ENCODE results near the gene ACOXL. TPM values are rescaled to one million over a fixed set of nuclear protein-coding genes. Genes with fewer than 3 reads are reported as not detected.

ACOXL gene
- total and polyA plus RNA-seq, 2 donors, result 0.38 to 0.41 TPM

GRCh38 chr2:110858993-110859701, 126.8 kb downstream of the ACOXL start:
- peaks cover 0 to 4% of the 10 kb centered on the region in 2 donors for H3K9me3 ChIP-seq (ENCODE audit: control insufficient read depth in 2 of 2, insufficient read depth in 1 of 2, low read length in 1 of 2)
- H3K36me3 ChIP-seq (ENCODE audit: control insufficient read depth in 2 of 2, insufficient read depth in 2 of 2, low read length in 1 of 2), result no peaks in the 10 kb centered on the region
- no peaks in the 10 kb centered on the region for H3K27me3 ChIP-seq (ENCODE audit: control insufficient read depth in 2 of 2, insufficient read depth in 1 of 2, low read length in 1 of 2)
- H3K4me3 ChIP-seq (ENCODE audit: low read length in 2 of 2), result peak overlapping the region; percentile 11 to 32
- 43% methylated on average over 13 of the region's 13 CpGs for whole genome bisulfite sequencing
- DNase-seq (ENCODE audit: low read depth in 6 of 9, low spot score in 9 of 9), result peak in 1 of 9 donors; percentile 79
- peak overlapping the region; percentile 88 to 90 for H3K27ac ChIP-seq (ENCODE audit: low read depth in 1 of 2, low read length in 1 of 2)
- H3K4me1 ChIP-seq (ENCODE audit: control insufficient read depth in 2 of 2, insufficient read depth in 2 of 2, low read length in 2 of 2), result peaks cover 39 to 76% of the 10 kb centered on the region in 2 donors

GRCh38 chr2:110860630-110861029, 128.3 kb downstream of the ACOXL start:
- Histone ChIP-seq H3K36me3 (ENCODE audit: control insufficient read depth in 2 of 2, insufficient read depth in 2 of 2, low read length in 1 of 2) (no peaks in the 10 kb centered on the region), H3K27ac (ENCODE audit: low read depth in 1 of 2, low read length in 1 of 2) (peak overlapping the region; percentile 79 to 90), H3K27me3 (ENCODE audit: control insufficient read depth in 2 of 2, insufficient read depth in 1 of 2, low read length in 1 of 2) (no peaks in the 10 kb centered on the region), H3K4me3 (ENCODE audit: low read length in 2 of 2) (no peak overlapping the region), H3K9me3 (ENCODE audit: control insufficient read depth in 2 of 2, insufficient read depth in 1 of 2, low read length in 1 of 2) (peaks cover 0 to 4% of the 10 kb centered on the region in 2 donors), H3K4me1 (ENCODE audit: control insufficient read depth in 2 of 2, insufficient read depth in 2 of 2, low read length in 2 of 2) (peaks cover 47 to 80% of the 10 kb centered on the region in 2 donors)
- WGBS, result 42% methylated on average over 8 of the region's 8 CpGs
- DNase-seq (ENCODE audit: low read depth in 6 of 9, low spot score in 9 of 9), result peak in 3 of 9 donors; percentile 58 to 86 (median 71)

GRCh38 chr2:110861616-110862260, 129.4 kb downstream of the ACOXL start:
- Histone ChIP-seq H3K9me3 (ENCODE audit: control insufficient read depth in 2 of 2, insufficient read depth in 1 of 2, low read length in 1 of 2) (no peaks in the 10 kb centered on the region), H3K4me3 (ENCODE audit: low read length in 2 of 2) (no peak overlapping the region), H3K4me1 (ENCODE audit: control insufficient read depth in 2 of 2, insufficient read depth in 2 of 2, low read length in 2 of 2) (peaks cover 47 to 91% of the 10 kb centered on the region in 2 donors), H3K27ac (ENCODE audit: low read depth in 1 of 2, low read length in 1 of 2) (peak overlapping the region in 1 of 2 donors; percentile 90), H3K27me3 (ENCODE audit: control insufficient read depth in 2 of 2, insufficient read depth in 1 of 2, low read length in 1 of 2) (no peaks in the 10 kb centered on the region), H3K36me3 (ENCODE audit: control insufficient read depth in 2 of 2, insufficient read depth in 2 of 2, low read length in 1 of 2) (no peaks in the 10 kb centered on the region)
- DNase-seq (ENCODE audit: low read depth in 6 of 9, low spot score in 9 of 9), result no peak
- 95% methylated on average over 17 of the region's 17 CpGs for WGBS

DNA sequence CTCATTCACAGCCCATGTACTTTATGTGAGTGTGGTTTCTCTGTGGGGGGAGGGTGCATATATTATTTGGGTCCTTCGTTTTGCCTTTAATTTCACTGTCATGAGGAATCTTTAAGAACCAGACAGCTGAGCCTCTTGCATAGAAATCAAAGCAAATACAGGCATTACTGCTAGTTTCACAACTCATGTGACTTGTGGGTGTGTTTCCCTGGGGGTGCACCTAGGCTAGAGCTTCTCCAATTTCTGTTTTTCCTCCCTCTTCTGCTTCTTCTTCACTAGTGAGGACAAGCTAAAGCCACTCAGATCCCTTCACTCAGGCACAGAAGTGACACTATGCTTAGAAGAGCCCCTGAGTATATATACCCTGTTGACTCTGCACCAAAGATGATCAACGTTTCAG, 131.4 kb downstream of the ACOXL start:
- WGBS, result 76% methylated on average over 2 of the region's 2 CpGs
- Histone ChIP-seq H3K36me3 (ENCODE audit: control insufficient read depth in 2 of 2, insufficient read depth in 2 of 2, low read length in 1 of 2) (no peaks in the 10 kb centered on the region), H3K4me3 (ENCODE audit: low read length in 2 of 2) (no peak overlapping the region), H3K27ac (ENCODE audit: low read depth in 1 of 2, low read length in 1 of 2) (no peak overlapping the region), H3K9me3 (ENCODE audit: control insufficient read depth in 2 of 2, insufficient read depth in 1 of 2, low read length in 1 of 2) (no peaks in the 10 kb centered on the region), H3K4me1 (ENCODE audit: control insufficient read depth in 2 of 2, insufficient read depth in 2 of 2, low read length in 2 of 2) (peaks cover 41 to 80% of the 10 kb centered on the region in 2 donors), H3K27me3 (ENCODE audit: control insufficient read depth in 2 of 2, insufficient read depth in 1 of 2, low read length in 1 of 2) (no peaks in the 10 kb centered on the region)
- peak in 1 of 9 donors; percentile 40 for DNase-seq (ENCODE audit: low read depth in 6 of 9, low spot score in 9 of 9)

GRCh38 chr2:110864176-110864575, 131.8 kb downstream of the ACOXL start:
- WGBS, result 96% methylated on average over 3 of the region's 3 CpGs

DNA sequence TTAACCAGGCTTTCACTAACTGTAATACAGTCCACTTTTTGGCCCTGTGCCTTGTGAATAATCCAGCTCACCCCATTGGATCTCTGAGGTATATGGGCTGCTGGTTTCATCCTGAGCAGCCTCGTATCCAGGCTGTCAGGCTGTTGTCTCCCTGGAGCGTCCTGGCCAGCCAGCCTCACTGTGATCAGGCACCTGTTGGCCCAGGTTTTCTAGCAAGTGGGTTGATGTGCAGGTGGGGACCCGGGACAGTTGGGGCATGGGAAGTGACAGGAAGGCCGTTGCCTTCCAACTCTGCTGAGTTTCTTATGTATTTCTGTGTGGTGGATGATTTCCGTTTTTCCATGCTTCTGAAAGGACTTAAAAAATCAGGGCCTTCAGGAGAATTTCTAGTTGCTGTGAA, 132.4 kb downstream of the ACOXL start:
- peak in 1 of 9 donors; percentile 57 for DNase-seq (ENCODE audit: low read depth in 6 of 9, low spot score in 9 of 9)
- H3K9me3 ChIP-seq (ENCODE audit: control insufficient read depth in 2 of 2, insufficient read depth in 1 of 2, low read length in 1 of 2), result no peaks in the 10 kb centered on the region
- no peaks in the 10 kb centered on the region for H3K36me3 ChIP-seq (ENCODE audit: control insufficient read depth in 2 of 2, insufficient read depth in 2 of 2, low read length in 1 of 2)
- H3K27ac ChIP-seq (ENCODE audit: low read depth in 1 of 2, low read length in 1 of 2), result peak overlapping the region; percentile 66 to 83
- no peak overlapping the region for H3K4me3 ChIP-seq (ENCODE audit: low read length in 2 of 2)
- WGBS, result 74% methylated on average over 5 of the region's 5 CpGs
- peaks cover 36 to 77% of the 10 kb centered on the region in 2 donors for H3K4me1 ChIP-seq (ENCODE audit: control insufficient read depth in 2 of 2, insufficient read depth in 2 of 2, low read length in 2 of 2)
- H3K27me3 ChIP-seq (ENCODE audit: control insufficient read depth in 2 of 2, insufficient read depth in 1 of 2, low read length in 1 of 2), result no peaks in the 10 kb centered on the region

More at GRCh38 chr2:110864176-110864575, 131.8 kb downstream of the ACOXL start:
- no peak for DNase-seq (ENCODE audit: low read depth in 6 of 9, low spot score in 9 of 9)
- Histone ChIP-seq H3K9me3 (ENCODE audit: control insufficient read depth in 2 of 2, insufficient read depth in 1 of 2, low read length in 1 of 2) (no peaks in the 10 kb centered on the region), H3K27me3 (ENCODE audit: control insufficient read depth in 2 of 2, insufficient read depth in 1 of 2, low read length in 1 of 2) (no peaks in the 10 kb centered on the region), H3K27ac (ENCODE audit: low read depth in 1 of 2, low read length in 1 of 2) (peak overlapping the region in 1 of 2 donors; percentile 83), H3K4me1 (ENCODE audit: control insufficient read depth in 2 of 2, insufficient read depth in 2 of 2, low read length in 2 of 2) (peaks cover 41 to 77% of the 10 kb centered on the region in 2 donors), H3K4me3 (ENCODE audit: low read length in 2 of 2) (no peak overlapping the region), H3K36me3 (ENCODE audit: control insufficient read depth in 2 of 2, insufficient read depth in 2 of 2, low read length in 1 of 2) (no peaks in the 10 kb centered on the region)

- H3K9me3 ChIP-seq (ENCODE audit: control insufficient read depth in 2 of 2, insufficient read depth in 1 of 2, low read length in 1 of 2), result no peaks in the 10 kb centered on the region
- H3K4me1 ChIP-seq (ENCODE audit: control insufficient read depth in 2 of 2, insufficient read depth in 2 of 2, low read length in 2 of 2), result peaks cover 32 to 76% of the 10 kb centered on the region in 2 donors
- no peaks in the 10 kb centered on the region for H3K36me3 ChIP-seq (ENCODE audit: control insufficient read depth in 2 of 2, insufficient read depth in 2 of 2, low read length in 1 of 2)
- peak overlapping the region; percentile 66 to 83 for H3K27ac ChIP-seq (ENCODE audit: low read depth in 1 of 2, low read length in 1 of 2)
- no peaks in the 10 kb centered on the region for H3K27me3 ChIP-seq (ENCODE audit: control insufficient read depth in 2 of 2, insufficient read depth in 1 of 2, low read length in 1 of 2)
- peak in 5 of 9 donors; percentile 60 to 86 (median 64) for DNase-seq (ENCODE audit: low read depth in 6 of 9, low spot score in 9 of 9)
- 28% methylated on average over 5 of the region's 5 CpGs for WGBS
- H3K4me3 ChIP-seq (ENCODE audit: low read length in 2 of 2), result no peak overlapping the region
Measured at GRCh38 chr2:110865188-110865587, 132.8 kb downstream of the ACOXL start.

GRCh38 chr2:110866045-110866444, 133.7 kb downstream of the ACOXL start:
- H3K4me1 ChIP-seq (ENCODE audit: control insufficient read depth in 2 of 2, insufficient read depth in 2 of 2, low read length in 2 of 2), result peaks cover 26 to 73% of the 10 kb centered on the region in 2 donors
- H3K4me3 ChIP-seq (ENCODE audit: low read length in 2 of 2), result no peak overlapping the region
- H3K9me3 ChIP-seq (ENCODE audit: control insufficient read depth in 2 of 2, insufficient read depth in 1 of 2, low read length in 1 of 2), result no peaks in the 10 kb centered on the region
- WGBS, result 96% methylated on average over 7 of the region's 7 CpGs
- no peak overlapping the region for H3K27ac ChIP-seq (ENCODE audit: low read depth in 1 of 2, low read length in 1 of 2)
- H3K27me3 ChIP-seq (ENCODE audit: control insufficient read depth in 2 of 2, insufficient read depth in 1 of 2, low read length in 1 of 2), result no peaks in the 10 kb centered on the region
- no peak for DNase-seq (ENCODE audit: low read depth in 6 of 9, low spot score in 9 of 9)
- H3K36me3 ChIP-seq (ENCODE audit: control insufficient read depth in 2 of 2, insufficient read depth in 2 of 2, low read length in 1 of 2), result no peaks in the 10 kb centered on the region

GRCh38 chr2:110866466-110866865, 134.1 kb downstream of the ACOXL start:
- Histone ChIP-seq H3K4me1 (ENCODE audit: control insufficient read depth in 2 of 2, insufficient read depth in 2 of 2, low read length in 2 of 2) (peaks cover 22 to 70% of the 10 kb centered on the region in 2 donors), H3K27ac (ENCODE audit: low read depth in 1 of 2, low read length in 1 of 2) (no peak overlapping the region), H3K9me3 (ENCODE audit: control insufficient read depth in 2 of 2, insufficient read depth in 1 of 2, low read length in 1 of 2) (no peaks in the 10 kb centered on the region), H3K4me3 (ENCODE audit: low read length in 2 of 2) (no peak overlapping the region), H3K36me3 (ENCODE audit: control insufficient read depth in 2 of 2, insufficient read depth in 2 of 2, low read length in 1 of 2) (no peaks in the 10 kb centered on the region), H3K27me3 (ENCODE audit: control insufficient read depth in 2 of 2, insufficient read depth in 1 of 2, low read length in 1 of 2) (no peaks in the 10 kb centered on the region)
- peak in 1 of 9 donors; percentile 35 for DNase-seq (ENCODE audit: low read depth in 6 of 9, low spot score in 9 of 9)
- 95% methylated on average over 8 of the region's 8 CpGs for WGBS
